HepG2 (cell line): ENCODE data around the gene GTF2F2.

Experiments
- ATF1 ChIP-seq: IDR thresholded peaks from 2 replicates; pipeline ENCODE4 v1.6.1; 2016; ENCODE audit warnings: mild to moderate bottlenecking, control low read depth
- CBX2 ChIP-seq, 2 experiments: fragments of 200-600 bp in 1 of 2; sonication (generic); formaldehyde crosslinking in 1 of 2; IDR thresholded peaks; 2 replicates each; pipeline versions ENCODE4 v1.7.0 to v1.8.1; 2018 to 2022; ENCODE audit warnings: low read depth in 2 of 2, low read length in 1 of 2, mild to moderate bottlenecking in 1 of 2, missing genetic modification reagents in 1 of 2
- CTCF ChIP-seq: sonication (generic); formaldehyde crosslinking; IDR thresholded peaks from 2 replicates; pipeline ENCODE4 v1.5.0; 2020; ENCODE audit warnings: mild to moderate bottlenecking, missing genetic modification reagents, moderate library complexity
- EZH2 ChIP-seq: conservative IDR thresholded peaks from 2 replicates; pipeline ENCODE4 v1.6.1; 2012; ENCODE audit warnings: mild to moderate bottlenecking, low read depth, low read length, moderate library complexity
- GLI4 ChIP-seq: sonication (generic); formaldehyde crosslinking; IDR thresholded peaks from 2 replicates; pipeline ENCODE4 v1.5.1; 2020; ENCODE audit warnings: missing genetic modification reagents, mild to moderate bottlenecking, moderate library complexity, borderline replicate concordance
- SIN3A ChIP-seq: IDR thresholded peaks from 2 replicates; pipeline ENCODE4 v1.6.1; 2011; ENCODE audit warnings: low read depth, mild to moderate bottlenecking, control low read depth, low read length, borderline replicate concordance

- TF ChIP-seq CTCF (CRISPR knock-in tag): no peak
- no peak for TF ChIP-seq CBX2 (IDR thresholded peaks at IDR 0.05; ENCODE audit: low read depth, low read length)
- TF ChIP-seq CBX2 (CRISPR knock-in tag; IDR thresholded peaks at IDR 0.05; ENCODE audit: low read depth): no peak
- TF ChIP-seq EZH2: no peak
- no peak for TF ChIP-seq GLI4 (CRISPR knock-in tag)
- no peak for TF ChIP-seq ATF1 (CRISPR knock-in tag)
- no peak for TF ChIP-seq SIN3A
Measured at GRCh38 chr13:45301263-45301662, 181.0 kb downstream of the GTF2F2 start.
